Lower lobe of right lung (tissue), 2 donors: ENCODE results near the gene IL17RC. TPM values are rescaled to one million over a fixed set of nuclear protein-coding genes. Genes with fewer than 3 reads are reported as not detected.
"Not testable (repeated sequence)": the region's sequence is repeated elsewhere in the genome, so short reads cannot be mapped to it uniquely, and the experiment has no call there.

ENCODE experiments used
- ATAC-seq, 2 donors: fragments of 200-7000 bp; cut with Tn5 transposase; one replicate each; pipeline ENCODE4 v1.9.1; 2020 to 2022; ENCODE audit warnings: mild to moderate bottlenecking in 2 of 2, moderate library complexity in 2 of 2
- DNase-seq: peaks from one replicate; pipeline ENCODE4 v3.0.0-alpha.2; 2020
- H3K27ac ChIP-seq: fragments of 200-600 bp; one replicate; pipeline ENCODE4 v1.8.0; 2022
- H3K27me3 ChIP-seq: fragments of 200-600 bp; one replicate; pipeline ENCODE4 v1.8.0; 2022; ENCODE audit warnings: low read depth
- H3K36me3 ChIP-seq: fragments of 200-600 bp; one replicate; pipeline ENCODE4 v1.8.0; 2022; ENCODE audit warnings: mild to moderate bottlenecking
- H3K4me1 ChIP-seq: fragments of 200-600 bp; one replicate; pipeline ENCODE4 v1.8.0; 2022
- H3K4me3 ChIP-seq: fragments of 200-600 bp; one replicate; pipeline ENCODE4 v1.8.0; 2022; ENCODE audit warnings: mild to moderate bottlenecking
- H3K9me3 ChIP-seq: fragments of 200-600 bp; one replicate; pipeline ENCODE4 v1.8.0; 2022
- CTCF ChIP-seq: fragments of 200-600 bp; IDR thresholded peaks from one replicate; pipeline ENCODE4 v1.8.0; 2022; ENCODE audit warnings: antibody characterized with exemption, mild to moderate bottlenecking
- intact Hi-C: fragments of 100-400 bp; cut with DNase I; formaldehyde crosslinking; loops from one replicate; pipeline ENCODE4 v1.11.0; 2022
- total RNA-seq: library from RNA; stranded (reverse); fragmentation: NEBNext Ultra II Directional; extraction: Animal tissue kit (Norgen Biotek cat#: 25700); gene quantifications from one replicate; pipeline ENCODE4 v1.2.1, GENCODE V29; 2021
- donor health status: DM: no; HTN: yes; CAD: no; lungs with severe emphysema.

IL17RC gene
- total RNA-seq, 1 donor from 2014 or later, result 27.2 TPM

DNA sequence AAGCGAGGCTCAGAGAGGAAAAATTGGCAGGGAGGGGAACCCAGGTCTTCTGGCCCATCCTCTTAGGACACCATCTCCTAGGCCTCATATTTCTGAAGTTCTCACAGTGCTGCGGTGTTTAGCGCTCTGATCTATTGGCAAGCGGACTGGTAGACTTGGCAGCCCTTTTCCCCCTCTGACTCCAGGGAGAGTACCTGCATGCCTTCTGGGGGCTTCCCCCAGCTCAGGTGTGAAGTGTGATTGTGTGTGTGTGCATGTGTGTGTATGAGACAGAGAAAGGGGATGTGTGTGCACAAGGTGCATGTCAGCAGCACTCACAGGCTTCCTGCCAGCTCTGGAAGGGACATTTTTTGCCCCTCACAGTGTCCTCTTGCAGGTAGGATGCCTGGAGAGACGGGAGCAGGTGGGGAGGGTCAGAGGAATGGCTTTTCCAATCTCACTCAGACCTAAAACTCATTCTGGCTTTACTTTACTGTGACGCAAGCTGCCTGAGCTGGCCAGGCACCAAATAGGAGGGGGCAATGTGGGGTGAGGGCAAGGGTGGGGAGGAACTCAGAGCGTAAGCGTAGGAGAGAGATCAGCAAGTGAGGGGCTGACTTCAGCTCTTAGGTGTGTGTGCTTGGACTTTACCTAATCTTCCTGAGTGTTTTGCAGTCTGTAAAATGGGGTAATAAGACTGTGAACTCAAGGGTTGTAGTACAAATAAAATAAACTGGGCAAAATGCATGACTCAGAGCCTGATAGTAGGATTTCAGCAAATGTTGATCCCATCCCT lies 18.2 kb upstream of the IL17RC start:
- ATAC-seq (peak; percentile 40 to 44), DNase-seq (no peak)
- Histone ChIP-seq H3K4me1 (peaks cover 43% of the 10 kb centered on the region), H3K4me3 (no peak overlapping the region), H3K36me3 (peaks cover 10% of the 10 kb centered on the region), H3K27me3 (no peaks in the 10 kb centered on the region), H3K27ac (peak overlapping the region; percentile 68), H3K9me3 (no peaks in the 10 kb centered on the region)
- no peak for TF ChIP-seq CTCF
- intact Hi-C loops, result no loop called here

- TF ChIP-seq CTCF, result no peak
- Histone ChIP-seq H3K27ac (no peak overlapping the region), H3K9me3 (no peaks in the 10 kb centered on the region), H3K4me3 (no peak overlapping the region), H3K36me3 (peaks cover 3% of the 10 kb centered on the region), H3K4me1 (peaks cover 46% of the 10 kb centered on the region), H3K27me3 (no peaks in the 10 kb centered on the region)
- ATAC-seq (no peak), DNase-seq (no peak)
- intact Hi-C loops, result no loop called here
These were observed 17.6 kb upstream of the IL17RC start for GRCh38 chr3:9899289-9899791.

DNA sequence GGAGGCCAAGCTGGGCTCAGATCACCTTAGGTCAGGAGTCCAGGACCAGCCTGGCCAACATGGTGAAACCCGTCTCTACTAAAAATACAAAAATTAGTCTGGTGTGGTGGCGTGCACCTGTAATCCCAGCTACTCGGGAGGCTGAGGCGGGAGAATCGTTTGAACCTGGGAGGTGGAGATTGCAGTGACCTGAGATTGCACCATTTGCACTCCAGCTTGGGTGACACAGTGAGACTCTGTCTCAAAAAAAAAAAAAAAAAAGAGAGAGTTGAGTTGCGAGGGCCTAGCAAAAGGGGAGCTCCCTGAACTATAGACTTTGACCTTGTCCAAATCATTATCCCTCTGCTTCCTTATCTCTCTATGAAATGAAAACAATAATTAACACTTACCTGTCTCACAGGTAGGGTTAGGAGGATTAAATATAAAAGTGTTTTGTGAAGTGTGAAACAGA lies 15.9 kb upstream of the IL17RC start:
- H3K27ac ChIP-seq, H3K36me3 ChIP-seq, H3K4me3 ChIP-seq, H3K27me3 ChIP-seq, H3K9me3 ChIP-seq, intact Hi-C loops, DNase-seq, ATAC-seq: not testable (repeated sequence)
- peaks cover 46% of the 10 kb centered on the region for H3K4me1 ChIP-seq

GRCh38 chr3:9901967-9902366 lies 14.9 kb upstream of the IL17RC start:
- Histone ChIP-seq H3K36me3 (no peaks in the 10 kb centered on the region), H3K4me1 (peaks cover 43% of the 10 kb centered on the region), H3K4me3 (no peak overlapping the region), H3K27me3 (no peaks in the 10 kb centered on the region), H3K27ac (peak overlapping the region; percentile 69), H3K9me3 (no peaks in the 10 kb centered on the region)
- no peak for DNase-seq
- no peak for ATAC-seq
- intact Hi-C loops, result no loop called here
- no peak for TF ChIP-seq CTCF

- no peak for TF ChIP-seq CTCF
- Histone ChIP-seq H3K27ac (peak within 1 kb of the TSS; percentile 69), H3K27me3 (no peaks in the 10 kb centered on the region), H3K4me3 (peak within 1 kb of the TSS; percentile 55), H3K4me1 (peaks cover 37% of the 10 kb centered on the region), H3K9me3 (no peaks in the 10 kb centered on the region), H3K36me3 (no peaks in the 10 kb centered on the region)
- DNase-seq, result peak; percentile 76
- intact Hi-C loops, result no loop called here
- ATAC-seq, result peak; percentile 83 to 87
These were observed 14.3 kb upstream of the IL17RC start, which contains the start of gene IL17RE for GRCh38 chr3:9902372-9903237. Gene IL17RE (plus strand): TSS chr3:9902848. CDS start chr3:9902933, 85 bp downstream.
